ENCODE measurements around the gene METTL21C. TPM values are rescaled to one million over a fixed set of nuclear protein-coding genes. Genes with fewer than 3 reads are reported as not detected.

The METTL21C gene
- total RNA-seq, 1 experiment from 2014 or later = not detected

GRCh38 chr13:102654756-102655155, 40.1 kb downstream of the METTL21C start:
- no peak overlapping the region for H2AFZ ChIP-seq (ENCODE audit: low read length)
- H3K27ac ChIP-seq (ENCODE audit: low read length) = no peak overlapping the region
- no TSS peak for BruUV-seq (replicated peaks)
- no peaks in the 10 kb centered on the region for H4K20me1 ChIP-seq (ENCODE audit: low read length)
- no peak overlapping the region for H3K9ac ChIP-seq (ENCODE audit: low read length)
- no peaks in the 10 kb centered on the region for H3K9me2 ChIP-seq (replicated peaks; ENCODE audit: low read length)
- H3K36me3 ChIP-seq (ENCODE audit: low read depth, low read length) = peaks cover 15% of the 10 kb centered on the region
- intact Hi-C loops (cut with micrococcal nuclease) = loop anchor here (5.0 kb wide), 2 partner anchors 53 to 57 kb away; partner anchors contain the start of gene TPP2
- H3K4me3 ChIP-seq (ENCODE audit: low read length) = no peak overlapping the region
- ATAC-seq (no peak), DNase-seq (no peak)
- H3K4me1 ChIP-seq (ENCODE audit: insufficient read depth, low read length) = peaks cover 8% of the 10 kb centered on the region; the same call in 1 of the 2 replicates
- CTCF ChIA-PET = no interaction called here
- H3K4me2 ChIP-seq (ENCODE audit: low read length) = no peak overlapping the region
- POLR2A ChIA-PET (ENCODE audit: unreplicated experiment) = interaction anchor here (0.5 kb wide), 1 partner anchor 15 kb away, joined by 3 read pairs; no protein-coding TSS in a partner anchor
- no peaks in the 10 kb centered on the region for H3K79me2 ChIP-seq (ENCODE audit: low read length)
- H3K27me3 ChIP-seq (ENCODE audit: low read length) = no peaks in the 10 kb centered on the region
- no peaks in the 10 kb centered on the region for H3K9me3 ChIP-seq (ENCODE audit: low read length)
- TF ChIP-seq EZH2 (IDR thresholded peaks at IDR 0.05; ENCODE audit: low read length, unreplicated experiment) (no peak), CTCF (conservative IDR thresholded peaks at IDR 0.05; ENCODE audit: low read depth, low read length) (no peak), EZH2phosphoT487 (IDR thresholded peaks at IDR 0.05; ENCODE audit: borderline replicate concordance, low read length) (no peak)
- H3F3A ChIP-seq (ENCODE audit: low read length, unreplicated experiment) = no peaks in the 10 kb centered on the region

- Histone ChIP-seq H3K27me3 (ENCODE audit: low read length) (no peaks in the 10 kb centered on the region), H3K9me3 (ENCODE audit: low read length) (no peaks in the 10 kb centered on the region), H3F3A (ENCODE audit: low read length, unreplicated experiment) (no peaks in the 10 kb centered on the region), H3K27ac (ENCODE audit: low read length) (no peak overlapping the region), H3K79me2 (ENCODE audit: low read length) (no peaks in the 10 kb centered on the region), H3K9ac (ENCODE audit: low read length) (no peak overlapping the region), H3K4me1 (ENCODE audit: insufficient read depth, low read length) (peaks cover 8% of the 10 kb centered on the region; the same call in 1 of the 2 replicates), H3K4me2 (ENCODE audit: low read length) (no peak overlapping the region), H3K36me3 (ENCODE audit: low read depth, low read length) (peaks cover 19% of the 10 kb centered on the region), H3K4me3 (ENCODE audit: low read length) (no peak overlapping the region), H3K9me2 (replicated peaks; ENCODE audit: low read length) (no peaks in the 10 kb centered on the region), H4K20me1 (ENCODE audit: low read length) (no peaks in the 10 kb centered on the region), H2AFZ (ENCODE audit: low read length) (no peak overlapping the region)
- TF ChIP-seq EZH2phosphoT487 (IDR thresholded peaks at IDR 0.05; ENCODE audit: borderline replicate concordance, low read length) (no peak), CTCF (conservative IDR thresholded peaks at IDR 0.05; ENCODE audit: low read depth, low read length) (no peak), EZH2 (IDR thresholded peaks at IDR 0.05; ENCODE audit: low read length, unreplicated experiment) (no peak)
- ATAC-seq (no peak), DNase-seq (no peak)
- ChIA-PET POLR2A (ENCODE audit: unreplicated experiment) (no interaction called here), CTCF (no interaction called here)
- intact Hi-C loops (cut with micrococcal nuclease) = loop anchor here (1.0 to 5.0 kb wide), 3 partner anchors 55 to 73 kb away; partner anchors contain the start of gene TPP2
- no TSS peak for BruUV-seq (replicated peaks)
Measured at GRCh38 chr13:102651892-102652291, 43.0 kb downstream of the METTL21C start.

GRCh38 chr13:102651392-102651791, 43.5 kb downstream of the METTL21C start:
- no peaks in the 10 kb centered on the region for H3K9me3 ChIP-seq (ENCODE audit: low read length)
- H3K4me1 ChIP-seq (ENCODE audit: insufficient read depth, low read length) = peaks cover 8% of the 10 kb centered on the region; the same call in 1 of the 2 replicates
- intact Hi-C loops (cut with micrococcal nuclease) = loop anchor here (1.0 to 5.0 kb wide), 3 partner anchors 54 to 74 kb away; partner anchors contain the start of gene TPP2
- no peak overlapping the region for H3K27ac ChIP-seq (ENCODE audit: low read length)
- POLR2A ChIA-PET (ENCODE audit: unreplicated experiment) = no interaction called here
- no peaks in the 10 kb centered on the region for H4K20me1 ChIP-seq (ENCODE audit: low read length)
- no peak overlapping the region for H2AFZ ChIP-seq (ENCODE audit: low read length)
- no TSS peak for BruUV-seq (replicated peaks)
- TF ChIP-seq CTCF (conservative IDR thresholded peaks at IDR 0.05; ENCODE audit: low read depth, low read length) (no peak), EZH2 (IDR thresholded peaks at IDR 0.05; ENCODE audit: low read length, unreplicated experiment) (no peak), EZH2phosphoT487 (IDR thresholded peaks at IDR 0.05; ENCODE audit: borderline replicate concordance, low read length) (no peak)
- no peaks in the 10 kb centered on the region for H3F3A ChIP-seq (ENCODE audit: low read length, unreplicated experiment)
- ATAC-seq (peak; percentile 71), DNase-seq (peak; percentile 59)
- no peak overlapping the region for H3K9ac ChIP-seq (ENCODE audit: low read length)
- no peak overlapping the region for H3K4me3 ChIP-seq (ENCODE audit: low read length)
- CTCF ChIA-PET = no interaction called here
- H3K79me2 ChIP-seq (ENCODE audit: low read length) = no peaks in the 10 kb centered on the region
- peaks cover 23% of the 10 kb centered on the region for H3K36me3 ChIP-seq (ENCODE audit: low read depth, low read length)
- no peaks in the 10 kb centered on the region for H3K27me3 ChIP-seq (ENCODE audit: low read length)
- H3K4me2 ChIP-seq (ENCODE audit: low read length) = no peak overlapping the region
- no peaks in the 10 kb centered on the region for H3K9me2 ChIP-seq (replicated peaks; ENCODE audit: low read length)

All from PC-3 (cell line).